ENCODE results near the gene SLC8A1. TPM values are rescaled to one million over a fixed set of nuclear protein-coding genes. Genes with fewer than 3 reads are reported as not detected.

The SLC8A1 gene
- polyA plus RNA-seq, 4 donors, result 65.2 to 77.2 (median 68.5) TPM

DNA sequence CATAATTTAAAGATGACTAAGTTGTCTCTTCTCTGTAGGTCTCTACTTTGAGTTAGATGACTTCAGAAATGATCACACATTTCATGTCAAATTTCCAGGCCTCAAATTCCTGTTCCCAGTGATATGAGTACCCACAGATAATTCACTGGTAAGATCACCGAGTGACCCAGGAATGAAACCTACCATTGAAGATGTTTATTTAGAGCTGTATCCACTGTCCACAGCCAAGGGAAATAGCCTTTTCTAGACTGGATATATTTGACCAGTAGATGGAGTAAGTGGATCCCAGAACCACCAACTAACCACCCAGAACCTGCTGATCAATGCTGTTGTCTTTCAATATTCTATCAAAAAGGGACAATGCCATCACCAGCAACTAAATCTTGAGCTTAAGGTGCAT lies 238.8 kb downstream of the SLC8A1 start:
- DNase-seq (ENCODE audit: low read depth in 4 of 4, low spot score in 2 of 4), result no peak

- DNase-seq (ENCODE audit: low read depth in 4 of 4, low spot score in 2 of 4), result no peak
Measured at GRCh38 chr2:40210968-40211353, 240.9 kb downstream of the SLC8A1 start.

GRCh38 chr2:40210344-40210967 lies 241.4 kb downstream of the SLC8A1 start:
- DNase-seq (ENCODE audit: low read depth in 4 of 4, low spot score in 2 of 4), result no peak

GRCh38 chr2:40209761-40210160 lies 242.1 kb downstream of the SLC8A1 start:
- DNase-seq (ENCODE audit: low read depth in 4 of 4, low spot score in 2 of 4), result no peak

DNA sequence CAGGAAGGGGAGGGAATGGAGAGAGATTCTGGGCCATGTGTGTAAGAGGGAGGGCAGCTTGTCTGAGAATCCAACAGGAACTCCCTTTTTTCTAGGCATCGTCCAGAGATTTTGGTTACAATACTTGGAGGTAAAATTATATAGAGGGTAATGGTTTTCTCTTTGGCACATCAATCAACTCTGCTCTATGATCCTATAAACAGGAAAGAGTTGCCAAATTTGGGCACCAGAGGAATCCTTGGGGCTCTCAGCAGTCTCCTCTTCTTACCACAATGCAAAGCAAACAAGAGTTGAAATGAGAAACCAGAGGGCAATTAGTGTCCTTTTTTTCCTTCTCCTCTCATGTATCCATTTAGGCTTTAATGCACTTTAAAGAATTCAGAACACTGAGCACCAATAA lies 243.4 kb downstream of the SLC8A1 start:
- no peak for DNase-seq (ENCODE audit: low read depth in 4 of 4, low spot score in 2 of 4)

- DNase-seq (ENCODE audit: low read depth in 4 of 4, low spot score in 2 of 4), result no peak
Measured at GRCh38 chr2:40204268-40204667, 247.6 kb downstream of the SLC8A1 start.

GRCh38 chr2:40202798-40203400 lies 249.0 kb downstream of the SLC8A1 start:
- DNase-seq (ENCODE audit: low read depth in 4 of 4, low spot score in 2 of 4), result no peak

- no peak for DNase-seq (ENCODE audit: low read depth in 4 of 4, low spot score in 2 of 4)
Measured at GRCh38 chr2:40201425-40201824, 250.5 kb downstream of the SLC8A1 start.

DNA sequence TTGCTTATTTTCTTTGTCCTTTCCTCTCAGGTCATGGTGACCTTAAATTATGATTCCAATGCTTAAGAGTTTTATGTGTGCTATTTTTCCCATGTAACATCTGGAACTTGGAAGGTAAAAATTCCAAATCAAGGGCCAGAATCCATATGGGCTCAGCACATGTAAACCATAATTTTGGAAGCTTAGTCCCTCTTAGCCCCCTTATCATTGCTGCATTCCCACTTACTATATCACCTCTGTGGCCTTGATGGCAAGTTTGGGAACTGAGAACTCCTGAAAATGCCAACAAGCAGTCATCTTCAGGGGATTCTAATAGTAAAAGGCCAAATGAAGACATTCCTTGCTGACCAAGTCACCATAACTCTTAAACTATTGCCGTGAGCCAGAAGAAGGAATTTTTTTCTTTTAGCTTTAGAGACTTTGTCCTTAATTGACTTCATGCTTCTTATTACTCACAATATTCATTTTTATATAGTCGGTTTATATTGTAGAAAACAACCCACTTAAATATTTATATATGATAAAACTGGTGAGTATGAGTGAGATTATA lies 251.4 kb downstream of the SLC8A1 start:
- no peak for DNase-seq (ENCODE audit: low read depth in 4 of 4, low spot score in 2 of 4)

- no peak for DNase-seq (ENCODE audit: low read depth in 4 of 4, low spot score in 2 of 4)
Measured at GRCh38 chr2:40199771-40200170, 252.1 kb downstream of the SLC8A1 start.

- no peak for DNase-seq (ENCODE audit: low read depth in 4 of 4, low spot score in 2 of 4)
Measured at GRCh38 chr2:40197121-40197520, 254.8 kb downstream of the SLC8A1 start.

- DNase-seq (ENCODE audit: low read depth in 4 of 4, low spot score in 2 of 4), result no peak
Measured at GRCh38 chr2:40193670-40194026, 258.2 kb downstream of the SLC8A1 start.

DNA sequence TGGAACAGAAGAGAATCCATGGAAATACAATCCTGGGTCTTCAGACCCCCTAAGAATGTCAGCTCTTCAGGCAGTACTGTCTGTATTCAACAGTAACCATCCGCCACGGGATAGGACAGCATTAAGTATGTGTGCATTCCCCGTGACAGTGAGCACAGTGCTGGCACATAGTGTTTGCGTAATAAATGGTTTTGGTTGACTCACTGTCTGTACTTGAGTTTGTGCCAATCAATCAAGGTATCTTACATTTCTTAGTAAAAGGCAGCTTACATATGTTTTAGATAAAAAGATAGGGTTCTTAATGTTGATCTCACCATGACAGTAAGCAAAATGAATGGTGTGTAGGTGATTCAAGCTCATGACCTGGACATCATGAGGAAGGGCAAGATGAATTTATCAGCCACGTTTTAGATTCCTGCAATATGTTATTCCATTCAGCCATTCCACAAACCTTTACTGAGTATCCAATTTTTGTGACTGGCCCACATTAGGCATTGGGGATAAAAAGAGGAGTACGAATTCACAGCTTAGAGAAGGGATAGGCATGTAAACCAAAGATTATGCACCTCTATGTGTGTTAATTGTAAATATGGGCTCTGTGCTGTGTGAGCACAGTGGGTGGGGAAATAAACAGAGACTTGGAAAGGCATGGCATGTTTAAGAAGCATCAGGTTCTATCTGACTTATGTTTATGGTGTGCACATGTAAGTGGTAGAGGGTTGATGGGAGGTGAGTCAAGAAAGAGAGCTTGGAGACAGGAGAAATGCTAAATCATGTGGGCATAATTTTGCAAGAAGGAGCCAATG lies 258.8 kb downstream of the SLC8A1 start:
- no peak for DNase-seq (ENCODE audit: low read depth in 4 of 4, low spot score in 2 of 4)

- DNase-seq (ENCODE audit: low read depth in 4 of 4, low spot score in 2 of 4), result no peak
Measured at GRCh38 chr2:40190457-40190856, 261.4 kb downstream of the SLC8A1 start.

GRCh38 chr2:40189881-40190280 lies 262.0 kb downstream of the SLC8A1 start:
- DNase-seq (ENCODE audit: low read depth in 4 of 4, low spot score in 2 of 4), result no peak

GRCh38 chr2:40187054-40187453 lies 264.8 kb downstream of the SLC8A1 start:
- no peak for DNase-seq (ENCODE audit: low read depth in 4 of 4, low spot score in 2 of 4)

- DNase-seq (ENCODE audit: low read depth in 4 of 4, low spot score in 2 of 4), result no peak
Measured at GRCh38 chr2:40184551-40184950, 267.3 kb downstream of the SLC8A1 start.

DNA sequence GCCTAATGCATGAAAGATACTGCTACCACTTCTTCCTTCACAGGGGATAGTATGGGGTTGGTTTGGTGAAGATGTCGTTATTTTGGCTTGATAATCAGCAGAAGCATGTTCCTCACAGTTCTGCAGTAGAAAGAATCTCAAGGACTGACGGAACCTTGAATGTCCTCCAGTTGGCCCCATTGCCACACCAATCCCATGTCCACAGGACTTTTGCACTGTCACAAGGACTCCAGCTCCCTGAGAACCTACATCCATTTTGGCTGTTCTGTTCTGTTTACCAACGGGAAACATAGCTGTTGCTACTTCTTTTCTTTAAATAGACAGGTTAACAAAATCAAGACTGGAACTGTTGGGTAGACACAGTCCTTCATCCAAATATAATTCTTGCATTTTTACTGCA lies 270.0 kb downstream of the SLC8A1 start:
- DNase-seq (ENCODE audit: low read depth in 4 of 4, low spot score in 2 of 4), result no peak

DNA sequence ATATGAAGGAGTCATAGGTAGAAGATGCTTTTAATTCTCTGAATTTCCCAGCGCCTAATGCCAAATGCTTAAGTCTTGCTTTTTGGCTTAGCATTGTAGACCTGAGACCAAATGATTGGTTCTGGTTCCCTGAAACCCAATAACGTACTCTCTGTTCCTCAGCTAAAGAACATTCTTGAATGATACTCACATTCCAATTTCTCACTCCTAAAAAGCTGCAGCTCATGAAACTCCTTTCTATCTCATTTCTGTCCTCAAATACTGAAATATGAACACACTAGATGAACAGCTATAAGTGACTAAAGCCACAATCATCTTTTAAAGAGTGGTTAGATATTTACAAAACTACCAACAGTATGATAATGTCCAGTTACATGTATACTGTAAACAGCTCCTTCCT lies 272.1 kb downstream of the SLC8A1 start:
- no peak for DNase-seq (ENCODE audit: low read depth in 4 of 4, low spot score in 2 of 4)

DNA sequence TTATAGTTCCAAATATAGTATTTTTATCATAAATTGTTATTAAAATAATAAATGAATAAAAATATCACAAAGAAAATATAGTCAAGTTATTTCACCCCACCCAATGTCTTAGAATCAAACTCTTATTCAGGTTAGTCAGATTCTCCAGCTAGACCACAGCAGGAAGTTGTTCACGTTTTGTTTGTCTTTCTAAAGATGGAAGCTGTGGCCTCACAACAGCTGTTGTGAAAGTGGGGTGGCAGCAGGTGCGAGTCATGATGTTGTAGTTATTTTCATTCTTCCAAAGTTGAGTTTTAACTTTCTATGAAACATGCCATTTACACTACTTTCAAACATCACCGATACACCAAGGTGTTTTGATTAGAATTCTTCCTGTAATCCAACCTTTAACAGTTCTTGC lies 272.9 kb downstream of the SLC8A1 start:
- DNase-seq (ENCODE audit: low read depth in 4 of 4, low spot score in 2 of 4), result no peak

GRCh38 chr2:40178171-40178778 lies 273.6 kb downstream of the SLC8A1 start:
- no peak for DNase-seq (ENCODE audit: low read depth in 4 of 4, low spot score in 2 of 4)

Measured in left renal cortex interstitium (tissue), 4 donors.